Measurements from ENCODE around the gene BCAN.

Gene BCAN

DNA sequence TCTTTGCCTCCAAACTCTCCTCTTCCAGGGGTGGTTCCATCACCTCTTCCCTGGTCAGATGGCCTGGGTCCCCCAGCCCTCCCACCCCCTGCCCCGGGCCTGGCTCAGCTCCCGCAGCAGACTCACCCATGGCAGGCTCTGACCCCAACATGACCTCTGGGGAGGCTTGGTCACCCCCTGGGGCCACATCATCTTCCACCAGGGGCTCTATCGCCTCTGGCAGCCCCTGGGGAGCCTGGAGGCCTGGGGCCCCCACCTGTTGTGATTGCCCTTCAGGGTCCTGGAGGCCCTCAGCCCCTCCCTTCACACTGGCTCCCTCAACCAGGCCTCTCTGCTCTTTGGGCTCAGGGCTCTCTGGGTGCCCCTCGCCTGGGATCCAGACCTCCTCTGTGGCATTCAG is 28.9 kb downstream of the BCAN start:
- H3K9me3 Mint-ChIP-seq = no peaks in the 10 kb centered on the region
- no peaks in the 10 kb centered on the region for H3K36me3 Mint-ChIP-seq
- H3K4me1 Mint-ChIP-seq = no peaks in the 10 kb centered on the region
- peaks cover 3% of the 10 kb centered on the region for H3K27me3 Mint-ChIP-seq
- no peak overlapping the region for H3K27ac Mint-ChIP-seq
- no peak overlapping the region for H3K4me3 Mint-ChIP-seq

DNA sequence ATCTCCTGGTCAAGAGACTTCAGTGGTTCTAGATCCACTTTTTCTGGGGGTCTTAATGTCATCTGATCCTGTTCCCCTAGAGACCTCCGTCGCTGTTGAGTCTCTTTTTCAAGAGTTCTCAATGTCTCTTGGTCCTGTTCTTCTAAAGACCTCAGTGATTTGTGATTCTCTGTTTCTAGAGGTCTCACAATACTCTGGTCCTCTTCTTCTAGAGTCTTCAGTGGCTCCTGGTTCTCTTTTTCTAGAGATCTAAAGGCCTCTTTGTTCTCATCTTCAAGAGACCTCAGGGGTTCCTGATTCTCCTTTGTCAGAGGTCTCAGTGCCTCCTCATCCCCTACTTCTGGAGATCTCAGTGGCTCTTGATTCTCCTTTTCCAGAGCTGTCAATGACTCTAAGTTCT is 29.9 kb downstream of the BCAN start:
- H3K9me3 Mint-ChIP-seq = no peaks in the 10 kb centered on the region
- H3K27me3 Mint-ChIP-seq = peaks cover 3% of the 10 kb centered on the region
- no peaks in the 10 kb centered on the region for H3K4me1 Mint-ChIP-seq
- H3K4me3 Mint-ChIP-seq = no peak overlapping the region
- H3K27ac Mint-ChIP-seq = no peak overlapping the region
- no peaks in the 10 kb centered on the region for H3K36me3 Mint-ChIP-seq

DNA sequence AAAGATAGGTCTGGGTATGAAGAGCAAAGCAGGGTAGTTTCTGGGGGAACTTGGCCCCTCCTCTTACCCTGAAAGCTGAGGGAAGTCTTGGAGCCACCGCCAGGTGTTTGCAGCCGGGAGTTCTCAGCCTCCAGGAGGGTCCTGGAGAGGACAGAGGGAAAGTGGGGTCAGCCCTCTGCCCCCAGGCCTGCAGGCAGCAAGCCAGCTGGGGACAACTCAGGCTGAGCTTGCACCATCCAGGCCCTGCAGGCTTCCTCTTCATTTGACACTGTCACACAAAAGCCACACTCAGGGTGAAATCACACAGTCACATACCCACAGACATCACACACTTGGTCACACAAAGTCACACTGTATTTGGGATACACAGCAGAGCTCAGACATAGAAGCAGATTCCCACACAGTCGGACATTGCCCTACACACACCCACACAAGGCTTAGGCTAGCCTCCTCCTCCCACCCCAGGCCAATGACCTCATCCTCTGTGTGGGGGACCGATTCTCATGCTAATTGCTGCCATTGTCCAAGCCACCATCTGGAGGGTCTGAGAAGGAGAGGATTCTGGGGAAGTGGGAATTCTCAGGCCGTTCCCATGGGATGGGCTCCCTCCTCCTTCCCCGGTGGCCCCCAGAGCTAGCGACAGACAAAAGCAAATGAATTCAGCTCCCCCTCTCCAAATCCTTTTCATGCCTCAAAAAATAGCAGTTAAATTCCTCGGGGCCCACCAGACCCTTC is 31.6 kb downstream of the BCAN start:
- no peaks in the 10 kb centered on the region for H3K36me3 Mint-ChIP-seq
- H3K4me3 Mint-ChIP-seq = no peak overlapping the region
- peaks cover 16% of the 10 kb centered on the region for H3K27me3 Mint-ChIP-seq
- no peaks in the 10 kb centered on the region for H3K9me3 Mint-ChIP-seq
- peak overlapping the region; percentile 23 for H3K27ac Mint-ChIP-seq
- peaks cover 13% of the 10 kb centered on the region for H3K4me1 Mint-ChIP-seq

DNA sequence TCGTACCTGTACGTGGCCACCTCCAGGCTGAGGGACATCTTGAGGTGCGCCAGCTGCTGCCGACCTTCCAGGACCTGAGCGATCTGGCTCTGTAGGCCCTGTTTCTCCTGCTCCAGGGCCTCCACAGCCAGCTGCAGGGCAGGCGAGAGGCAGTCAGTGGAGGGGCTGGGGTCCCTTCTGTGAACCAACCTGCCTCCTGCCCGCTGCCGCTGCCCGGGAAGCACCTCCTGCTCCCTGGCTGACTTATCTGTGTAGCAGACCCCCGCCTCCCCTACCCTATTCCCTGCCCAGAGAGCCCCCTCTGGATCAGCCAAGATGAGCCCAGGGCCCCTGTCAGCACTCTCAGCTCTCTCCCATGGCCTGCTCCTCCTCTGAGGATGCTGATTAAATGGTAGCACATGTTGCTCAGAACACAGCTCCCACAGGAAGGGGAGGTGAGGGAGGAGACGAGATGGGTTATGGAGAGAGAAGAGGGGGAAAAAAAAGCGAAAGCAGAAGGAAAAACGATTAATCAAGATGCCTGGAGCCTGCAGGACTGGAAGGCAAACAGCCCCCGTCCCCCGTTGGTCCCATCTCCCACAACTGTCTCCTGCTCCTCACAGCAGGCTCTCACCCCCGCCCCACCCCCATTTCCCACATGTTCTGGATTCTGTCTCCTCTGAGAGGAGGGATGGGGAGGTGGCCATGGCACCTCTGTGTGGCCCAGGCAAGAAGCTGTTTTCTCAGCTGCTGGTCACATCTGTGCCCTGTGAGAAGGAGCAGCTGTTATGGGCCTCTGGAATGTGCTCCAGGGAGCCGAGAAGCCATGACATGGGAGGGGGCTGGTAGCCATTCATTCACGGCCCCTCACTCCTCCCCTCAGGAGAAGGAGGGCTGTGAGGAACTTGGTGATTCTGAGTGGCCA is 33.5 kb downstream of the BCAN start:
- Mint-ChIP-seq H3K4me1 (peaks cover 13% of the 10 kb centered on the region), H3K27ac (no peak overlapping the region), H3K9me3 (no peaks in the 10 kb centered on the region), H3K27me3 (peaks cover 26% of the 10 kb centered on the region), H3K4me3 (no peak overlapping the region), H3K36me3 (no peaks in the 10 kb centered on the region)

DNA sequence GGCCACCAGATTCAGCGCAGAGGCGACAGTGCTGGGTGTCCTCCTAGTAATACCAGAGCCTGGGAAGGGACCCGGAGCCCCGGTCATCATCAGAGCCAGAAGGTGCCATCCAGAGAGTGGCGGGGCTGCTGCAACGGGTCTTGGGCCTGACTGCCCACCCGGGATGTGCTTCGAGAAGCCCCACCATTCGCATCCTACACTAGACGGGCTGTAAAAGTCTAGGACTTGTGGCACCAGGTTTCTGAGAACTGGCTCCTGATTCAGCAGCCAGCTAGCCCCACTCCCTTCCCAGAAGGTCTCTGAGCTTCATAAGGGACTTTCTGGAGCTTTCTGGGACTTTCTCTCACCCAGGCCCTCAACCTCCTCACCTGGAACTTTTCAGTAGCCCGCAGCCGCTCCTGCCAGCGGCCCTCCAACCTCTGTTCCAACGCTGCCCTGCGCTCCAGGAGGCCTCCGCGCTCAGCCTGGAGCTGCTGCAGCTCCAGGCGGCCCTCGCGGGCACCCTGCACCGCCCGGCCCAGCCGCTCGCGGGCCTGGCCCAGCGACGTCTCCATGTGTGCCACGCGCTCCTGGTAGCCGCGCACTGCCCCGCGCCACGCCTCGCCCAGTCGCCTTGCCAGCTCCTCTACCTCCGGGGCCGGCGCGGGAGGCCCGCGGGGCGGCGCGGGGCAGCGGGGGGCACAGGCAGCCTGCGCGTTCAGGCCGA is 34.4 kb downstream of the BCAN start:
- no peaks in the 10 kb centered on the region for H3K36me3 Mint-ChIP-seq
- no peak overlapping the region for H3K4me3 Mint-ChIP-seq
- no peak overlapping the region for H3K27ac Mint-ChIP-seq
- peaks cover 29% of the 10 kb centered on the region for H3K27me3 Mint-ChIP-seq
- peaks cover 13% of the 10 kb centered on the region for H3K4me1 Mint-ChIP-seq
- H3K9me3 Mint-ChIP-seq = no peaks in the 10 kb centered on the region

GRCh38 chr1:156676820-156677615 is 35.1 kb downstream of the BCAN start, which contains the start of gene NES:
Gene NES (minus strand): TSS chr1:156677407. CDS start chr1:156677264, 143 bp downstream.
- H3K9me3 Mint-ChIP-seq = no peaks in the 10 kb centered on the region
- H3K4me1 Mint-ChIP-seq = peaks cover 13% of the 10 kb centered on the region
- H3K4me3 Mint-ChIP-seq = peak within 1 kb of the TSS; percentile 26
- H3K27me3 Mint-ChIP-seq = peaks cover 31% of the 10 kb centered on the region
- no peak within 1 kb of the TSS for H3K27ac Mint-ChIP-seq
- H3K36me3 Mint-ChIP-seq = no peaks in the 10 kb centered on the region

GRCh38 chr1:156677616-156678596 is 36.0 kb downstream of the BCAN start:
- no peak overlapping the region for H3K27ac Mint-ChIP-seq
- H3K36me3 Mint-ChIP-seq = no peaks in the 10 kb centered on the region
- no peaks in the 10 kb centered on the region for H3K9me3 Mint-ChIP-seq
- H3K27me3 Mint-ChIP-seq = peaks cover 31% of the 10 kb centered on the region
- H3K4me3 Mint-ChIP-seq = peak overlapping the region; percentile 26
- H3K4me1 Mint-ChIP-seq = peaks cover 13% of the 10 kb centered on the region

- H3K36me3 Mint-ChIP-seq = no peaks in the 10 kb centered on the region
- H3K27me3 Mint-ChIP-seq = peaks cover 28% of the 10 kb centered on the region
- H3K4me3 Mint-ChIP-seq = no peak overlapping the region
- no peaks in the 10 kb centered on the region for H3K9me3 Mint-ChIP-seq
- H3K27ac Mint-ChIP-seq = no peak overlapping the region
- peaks cover 30% of the 10 kb centered on the region for H3K4me1 Mint-ChIP-seq
Measured at GRCh38 chr1:156680056-156680455, 38.1 kb downstream of the BCAN start.

DNA sequence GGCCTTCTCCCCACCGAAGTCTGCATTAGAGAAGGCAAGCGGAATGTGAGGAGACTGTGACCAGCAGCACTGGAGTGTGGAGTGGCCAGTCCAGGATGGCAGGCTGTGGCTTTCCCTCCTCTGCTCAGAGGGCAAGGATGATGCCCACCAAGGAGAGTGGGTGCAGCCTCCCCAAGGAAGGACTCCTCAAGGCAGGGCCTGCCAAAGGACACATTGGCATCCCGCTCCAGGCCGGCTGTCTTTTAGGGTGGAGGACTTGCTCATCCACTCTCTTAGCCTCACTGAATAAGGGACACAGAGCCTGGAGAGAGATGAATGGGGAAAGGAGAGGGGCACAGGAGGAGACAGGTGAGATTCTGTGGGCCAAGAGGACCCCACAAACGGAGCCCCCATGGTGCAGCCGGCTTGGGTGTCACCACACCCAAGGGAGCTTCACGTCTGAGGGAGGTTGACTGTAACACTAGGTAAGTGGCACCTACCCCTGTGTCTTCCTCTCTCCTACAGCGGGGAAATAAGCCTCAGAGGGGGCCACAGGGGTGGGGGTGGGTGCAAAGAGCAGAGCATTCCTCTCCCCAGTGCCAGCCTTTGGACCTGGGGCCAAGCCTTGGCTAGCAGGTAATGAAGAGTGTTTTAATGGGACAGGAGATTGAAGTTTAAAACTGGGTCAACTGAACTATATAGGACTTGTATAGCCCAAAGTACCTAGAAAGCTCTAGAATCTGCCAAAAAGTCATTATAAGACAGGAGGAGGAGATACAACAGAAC is 39.5 kb downstream of the BCAN start:
- Mint-ChIP-seq H3K4me3 (no peak overlapping the region), H3K27me3 (peaks cover 28% of the 10 kb centered on the region), H3K36me3 (no peaks in the 10 kb centered on the region), H3K27ac (no peak overlapping the region), H3K9me3 (no peaks in the 10 kb centered on the region), H3K4me1 (peaks cover 30% of the 10 kb centered on the region)

- H3K27me3 Mint-ChIP-seq = peaks cover 26% of the 10 kb centered on the region
- H3K9me3 Mint-ChIP-seq = no peaks in the 10 kb centered on the region
- H3K4me1 Mint-ChIP-seq = peaks cover 29% of the 10 kb centered on the region
Measured at GRCh38 chr1:156682166-156682890, 40.4 kb downstream of the BCAN start.

DNA sequence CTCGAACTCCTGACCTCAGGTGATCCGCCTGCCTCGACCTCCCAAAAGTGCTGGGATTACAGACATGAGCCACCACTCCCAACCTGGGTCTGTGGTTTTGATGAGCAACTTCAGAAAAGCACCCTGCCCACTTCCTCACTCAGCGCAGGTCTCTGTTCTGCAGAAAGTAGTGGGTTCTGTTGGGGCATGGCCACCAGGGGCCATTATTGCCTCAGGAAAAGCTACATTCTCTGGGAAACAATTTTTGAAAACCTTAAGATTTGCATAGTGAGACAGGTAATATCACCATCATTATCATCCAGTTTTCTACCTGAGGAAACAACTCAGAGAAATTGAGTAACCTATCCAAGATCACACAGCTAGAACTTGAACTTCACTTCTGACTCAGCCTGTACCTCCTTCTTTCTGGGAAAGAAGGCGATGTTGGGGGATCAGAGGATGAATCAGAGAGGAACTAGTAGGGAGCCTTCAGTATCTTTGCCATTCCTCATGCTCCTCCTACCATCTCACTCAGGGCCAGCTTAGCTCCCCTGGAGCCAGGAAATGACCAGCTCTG is 42.4 kb downstream of the BCAN start:
- H3K4me3 Mint-ChIP-seq = no peak overlapping the region
- no peaks in the 10 kb centered on the region for H3K9me3 Mint-ChIP-seq
- H3K27me3 Mint-ChIP-seq = peaks cover 16% of the 10 kb centered on the region
- H3K27ac Mint-ChIP-seq = no peak overlapping the region
- H3K4me1 Mint-ChIP-seq = peaks cover 17% of the 10 kb centered on the region
- no peaks in the 10 kb centered on the region for H3K36me3 Mint-ChIP-seq

More at GRCh38 chr1:156682166-156682890, 40.4 kb downstream of the BCAN start:
- Mint-ChIP-seq H3K36me3 (no peaks in the 10 kb centered on the region), H3K4me3 (no peak overlapping the region), H3K27ac (no peak overlapping the region)

DNA sequence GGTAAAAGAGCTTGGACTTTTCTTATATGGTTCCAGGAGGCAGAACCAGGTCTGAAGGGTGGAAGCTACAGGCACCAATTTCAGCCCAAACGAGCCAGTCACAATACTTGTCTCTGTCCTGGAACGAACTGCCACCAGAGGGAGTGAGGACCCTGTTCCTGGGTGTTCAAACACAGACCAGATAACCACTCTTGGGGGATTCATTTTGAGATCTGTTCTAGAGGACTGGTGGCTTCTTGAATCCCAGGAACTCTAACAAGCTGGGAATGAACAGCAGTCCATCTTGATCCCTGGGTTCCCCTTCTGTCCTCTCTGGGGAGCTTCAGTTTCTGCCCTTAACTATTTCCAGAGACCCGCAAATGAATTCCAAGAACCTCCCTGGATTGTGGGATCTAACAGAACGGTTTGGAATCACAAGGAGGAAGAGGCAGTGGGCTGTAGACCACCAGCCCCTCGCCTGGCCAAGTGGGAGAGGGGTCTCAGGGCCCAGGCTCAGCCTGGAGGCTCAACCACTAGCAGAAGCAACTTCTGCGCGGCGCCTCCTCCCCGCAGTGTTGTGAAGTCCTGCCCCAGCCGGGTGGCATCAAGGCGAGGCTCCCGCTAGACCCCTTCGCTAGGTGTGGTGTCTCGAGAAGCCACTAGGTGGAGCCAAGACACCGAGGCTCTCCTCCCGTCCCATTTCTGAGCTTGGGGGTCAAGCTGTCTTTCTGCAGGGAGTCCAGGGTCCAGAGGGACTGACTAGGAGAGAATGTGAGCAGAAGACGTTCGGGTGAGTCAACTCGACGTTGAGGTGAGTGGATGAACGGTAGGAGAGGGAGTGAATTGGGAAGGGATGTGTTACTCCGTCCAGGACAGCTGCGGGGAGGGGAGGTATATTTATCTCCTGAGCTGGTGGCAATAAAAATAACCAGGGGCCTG is 47.4 kb downstream of the BCAN start:
- Mint-ChIP-seq H3K4me3 (no peak overlapping the region), H3K4me1 (peaks cover 28% of the 10 kb centered on the region), H3K27me3 (peaks cover 26% of the 10 kb centered on the region), H3K27ac (no peak overlapping the region), H3K36me3 (peaks cover 3% of the 10 kb centered on the region), H3K9me3 (no peaks in the 10 kb centered on the region)

Measured in activated naive CD4-positive, alpha-beta T cell treated with anti-CD3 and anti-CD28 coated beads, Interleukin-2, amount 50 U/mL, for 24 hours (primary cell).